HCT116 (cell line): ENCODE results near the gene MCF2L. TPM values are rescaled to one million over a fixed set of nuclear protein-coding genes. Genes with fewer than 3 reads are reported as not detected.

Experiments used
- ATAC-seq: fragments of 200-7000 bp; cut with Tn5 transposase; 2 replicates; pipeline ENCODE4 v1.9.1; 2020; ENCODE audit warnings: mild to moderate bottlenecking, moderate library complexity
- BruUV-seq: library from RNA; stranded (reverse); fragments of 400-500 nt; replicated peaks from 2 replicates; lab custom pipeline; 2021; lab: Mats Ljungman, UMichigan
- CTCF ChIA-PET: fragments of 300-600 bp; sonication (Branson Sonifier 250); formaldehyde crosslinking; loops from one replicate; lab custom pipeline; 2021; ENCODE audit warnings: antibody characterized with exemption; lab: Charles Lee
- POLR2A ChIA-PET: fragments of 300-600, 350-600 bp; sonication (Branson Sonifier 250); formaldehyde crosslinking; loops from one replicate; lab custom pipeline; 2021; ENCODE audit warnings: antibody characterized with exemption; lab: Charles Lee
- RAD21 ChIA-PET, 2 experiments: fragments of 300-600 bp; sonication (Branson Sonifier 250); formaldehyde crosslinking; loops; one replicate each; lab custom pipeline; 2023; ENCODE audit warnings: low total read pairs in 2 of 2; ENCODE audit not compliant: uncharacterized antibody in 2 of 2, unreplicated experiment in 2 of 2, low non-redundant PET in 1 of 2; lab: Charles Lee
- DNase-seq: peaks from one replicate; pipeline ENCODE4 v3.0.0-alpha.2; 2010; ENCODE audit warnings: low read depth, low spot score
- H2AFZ ChIP-seq: fragments of 200-600 bp; shearing (Covaris generic), sonication (generic); 2 replicates; pipeline ENCODE4 v1.6.1; 2017; ENCODE audit warnings: low read depth, mixed run types, mixed read lengths, antibody characterized with exemption, low read length; ENCODE audit not compliant: poor library complexity, severe bottlenecking
- H3K27ac ChIP-seq: 2 replicates; pipeline ENCODE4 v1.5.1; 2012; ENCODE audit warnings: low read depth, low read length
- H3K27me3 ChIP-seq: fragments of 200-600 bp; sonication (generic); 2 replicates; pipeline ENCODE4 v1.6.1; 2016; ENCODE audit warnings: mixed run types, low read length, mixed read lengths; ENCODE audit not compliant: insufficient read depth
- H3K36me3 ChIP-seq, 2 experiments: fragments of 200-500 bp in 1 of 2; fragments of 200-600 bp in 1 of 2; sonication (Bioruptor generic) in 1 of 2; sonication (generic) in 1 of 2; 2 replicates each; pipeline versions ENCODE4 v1.5.1 to v1.6.1; 2014 to 2016; ENCODE audit warnings: low read length in 2 of 2, inconsistent platforms in 1 of 2, mixed read lengths in 1 of 2, mixed run types in 1 of 2; ENCODE audit not compliant: insufficient read depth in 2 of 2, control insufficient read depth in 1 of 2
- H3K4me1 ChIP-seq, 2 experiments: fragments of 200-600 bp in 1 of 2; sonication (generic) in 1 of 2; 2 replicates each; pipeline versions ENCODE4 v1.5.1 to v1.6.1; 2012 to 2017; ENCODE audit warnings: low read length in 2 of 2, inconsistent platforms in 1 of 2, mild to moderate bottlenecking in 1 of 2, mixed read lengths in 1 of 2, mixed run types in 1 of 2, moderate library complexity in 1 of 2; ENCODE audit not compliant: insufficient read depth in 2 of 2, control insufficient read depth in 1 of 2
- H3K4me2 ChIP-seq: fragments of 200-600 bp; sonication (generic); 2 replicates; pipeline ENCODE4 v1.6.1; 2017; ENCODE audit warnings: mixed run types, low read length, mixed read lengths
- H3K4me3 ChIP-seq, 2 experiments: fragments of 200-600 bp in 1 of 2; sonication (generic) in 1 of 2; replicated peaks in 1 of 2; 2 replicates each; pipeline ENCODE4 v1.5.1; 2011 to 2016; ENCODE audit warnings: low read length in 2 of 2, control low read depth in 1 of 2, low read depth in 1 of 2, mild to moderate bottlenecking in 1 of 2, mixed read lengths in 1 of 2, mixed run types in 1 of 2
- H3K79me2 ChIP-seq: fragments of 200-600 bp; sonication (generic); 2 replicates; pipeline ENCODE4 v1.6.1; 2017; ENCODE audit warnings: mild to moderate bottlenecking, mixed run types, low read length, moderate library complexity, mixed read lengths; ENCODE audit not compliant: insufficient read depth
- H3K9ac ChIP-seq: fragments of 200-600 bp; sonication (generic); 2 replicates; pipeline ENCODE4 v1.6.1; 2016; ENCODE audit warnings: low read length, mixed read lengths
- H3K9me2 ChIP-seq: fragments of 200-600 bp; sonication (generic), shearing (Covaris generic); 2 replicates; pipeline ENCODE4 v1.6.1; 2017; ENCODE audit warnings: mixed run types, mild to moderate bottlenecking, moderate library complexity; ENCODE audit not compliant: insufficient read depth
- H3K9me3 ChIP-seq, 2 experiments: fragments of 200-500 bp in 1 of 2; fragments of 200-600 bp in 1 of 2; sonication (Bioruptor generic) in 1 of 2; sonication (generic) in 1 of 2; 2 replicates each; pipeline ENCODE4 v1.6.1; 2014 to 2017; ENCODE audit warnings: low read length in 2 of 2, mixed read lengths in 2 of 2, inconsistent platforms in 1 of 2, low read depth in 1 of 2, mild to moderate bottlenecking in 1 of 2, mixed run types in 1 of 2, moderate library complexity in 1 of 2; ENCODE audit not compliant: control insufficient read depth in 1 of 2, insufficient read depth in 1 of 2
- H4K20me1 ChIP-seq: fragments of 200-600 bp; sonication (generic), shearing (Covaris generic); 2 replicates; pipeline ENCODE4 v1.6.1; 2017; ENCODE audit warnings: mixed run types, mild to moderate bottlenecking, moderate library complexity; ENCODE audit not compliant: insufficient read depth
- ATF3 ChIP-seq: IDR thresholded peaks from 2 replicates; pipeline ENCODE4 v1.6.1; 2012
- CBX3 ChIP-seq: IDR thresholded peaks from 2 replicates; pipeline ENCODE4 v1.6.1; 2012; ENCODE audit warnings: low read depth
- CEBPB ChIP-seq: IDR thresholded peaks from 2 replicates; pipeline ENCODE4 v1.6.1; 2012; ENCODE audit warnings: low read depth
- CTCF ChIP-seq, 3 experiments: fragments of 200-600 bp in 1 of 3; sonication (generic) in 1 of 3; IDR thresholded peaks in 2 of 3; conservative IDR thresholded peaks in 1 of 3; 2 replicates each; pipeline ENCODE4 v1.5.1; 2012 to 2017; ENCODE audit warnings: low read depth in 2 of 3, low read length in 2 of 3, antibody characterized with exemption in 1 of 3, borderline replicate concordance in 1 of 3, control low read depth in 1 of 3, mild to moderate bottlenecking in 1 of 3, mixed read lengths in 1 of 3, mixed run types in 1 of 3, moderate library complexity in 1 of 3; ENCODE audit not compliant: insufficient read depth in 1 of 3
- ELF1 ChIP-seq: IDR thresholded peaks from 2 replicates; pipeline ENCODE4 v1.6.1; 2012; ENCODE audit warnings: low read depth, borderline replicate concordance
- EZH2 ChIP-seq: fragments of 200-600 bp; sonication (generic); IDR thresholded peaks from 2 replicates; pipeline ENCODE4 v1.6.1; 2017; ENCODE audit warnings: antibody characterized with exemption, mixed run types
- FOSL1 ChIP-seq: IDR thresholded peaks from 2 replicates; pipeline ENCODE4 v1.6.1; 2012; ENCODE audit warnings: low read depth
- MAX ChIP-seq: IDR thresholded peaks from 2 replicates; pipeline ENCODE4 v1.6.1; 2012
- POLR2A ChIP-seq: IDR thresholded peaks from 2 replicates; pipeline ENCODE4 v1.7.0; 2011; ENCODE audit warnings: borderline replicate concordance; ENCODE audit not compliant: insufficient read depth, insufficient read length; ENCODE audit errors: extremely low read depth
- POLR2AphosphoS5 ChIP-seq: IDR thresholded peaks from 2 replicates; pipeline ENCODE4 v1.6.1; 2011; ENCODE audit warnings: mild to moderate bottlenecking, low read depth, low read length, moderate library complexity
- RAD21 ChIP-seq: IDR thresholded peaks from 2 replicates; pipeline ENCODE4 v1.6.1; 2012; ENCODE audit warnings: low read depth, mild to moderate bottlenecking
- SP1 ChIP-seq: IDR thresholded peaks from 2 replicates; pipeline ENCODE4 v1.6.1; 2012; ENCODE audit warnings: low read depth
- TCF7L2 ChIP-seq: IDR thresholded peaks from 2 replicates; pipeline ENCODE4 v1.7.0; 2011; ENCODE audit warnings: borderline replicate concordance, inconsistent platforms; ENCODE audit not compliant: insufficient read depth, insufficient read length; ENCODE audit errors: extremely low read depth
- YY1 ChIP-seq: IDR thresholded peaks from 2 replicates; pipeline ENCODE4 v1.6.1; 2011; ENCODE audit warnings: low read length, low read depth, moderate library complexity, mild to moderate bottlenecking; ENCODE audit not compliant: insufficient replicate concordance; ENCODE audit errors: extremely low read depth
- ZBTB33 ChIP-seq: IDR thresholded peaks from 2 replicates; pipeline ENCODE4 v1.6.1; 2011; ENCODE audit warnings: mild to moderate bottlenecking, low read length, moderate library complexity; ENCODE audit not compliant: insufficient replicate concordance; ENCODE audit errors: extremely low read depth
- ZFX ChIP-seq: fragments of 450-650 bp; IDR thresholded peaks from 2 replicates; pipeline ENCODE4 v1.6.1; 2017
- ZNF274 ChIP-seq: fragments of 200-500 bp; sonication (Bioruptor generic); IDR thresholded peaks from 2 replicates; pipeline ENCODE4 v1.6.1; 2014; ENCODE audit warnings: mild to moderate bottlenecking, low read depth, low read length, inconsistent platforms
- intact Hi-C: fragments of 100-400 bp; cut with micrococcal nuclease; formaldehyde crosslinking; loops from 2 replicates; pipeline ENCODE4 v1.10.0; 2022
- total RNA-seq: library from RNA; stranded (reverse); gene quantifications from one replicate; pipeline ENCODE4 v1.2.1, GENCODE V29; 2021; ENCODE audit not compliant: unreplicated experiment

Gene MCF2L
- total RNA-seq, 1 experiment from 2014 or later, result 19.3 TPM

GRCh38 chr13:112986946-112987681, 18.1 kb downstream of the MCF2L start:
- H3K27me3 ChIP-seq, result no peaks in the 10 kb centered on the region
- ATAC-seq (no peak), DNase-seq (no peak)
- H3K27ac ChIP-seq, result no peak overlapping the region
- intact Hi-C loops, result no loop called here
- H3K36me3 ChIP-seq, result no peaks in the 10 kb centered on the region
- no peak overlapping the region for H3K9ac ChIP-seq
- no peak overlapping the region for H3K4me3 ChIP-seq
- TF ChIP-seq FOSL1 (no peak), YY1 (no peak), SP1 (no peak), CTCF (IDR thresholded peaks at IDR 0.05 in 2 of 3, conservative IDR thresholded peaks at IDR 0.05 in 1 of 3; ENCODE audit: borderline replicate concordance in 1 of 3, insufficient read depth in 1 of 3, low read depth in 2 of 3, low read length in 2 of 3) (no peak)
- no peak overlapping the region for H3K4me2 ChIP-seq
- H2AFZ ChIP-seq, result no peak overlapping the region
- RAD21 ChIA-PET, result no interaction called here
- H3K9me2 ChIP-seq, result no peaks in the 10 kb centered on the region
- POLR2A ChIA-PET, result no interaction called here
- H3K4me1 ChIP-seq, result no peaks in the 10 kb centered on the region
- no peaks in the 10 kb centered on the region for H4K20me1 ChIP-seq
- BruUV-seq, result no TSS peak
- H3K9me3 ChIP-seq, result no peaks in the 10 kb centered on the region
- CTCF ChIA-PET, result no interaction called here
- H3K79me2 ChIP-seq, result no peaks in the 10 kb centered on the region

GRCh38 chr13:112987682-112988024, 18.6 kb downstream of the MCF2L start:
- CTCF ChIA-PET, result no interaction called here
- DNase-seq (no peak), ATAC-seq (no peak)
- Histone ChIP-seq H3K4me1 (no peaks in the 10 kb centered on the region), H3K27me3 (no peaks in the 10 kb centered on the region), H3K79me2 (no peaks in the 10 kb centered on the region), H4K20me1 (no peaks in the 10 kb centered on the region), H3K9ac (no peak overlapping the region), H3K36me3 (no peaks in the 10 kb centered on the region), H3K4me3 (no peak overlapping the region), H3K9me2 (no peaks in the 10 kb centered on the region), H3K4me2 (no peak overlapping the region), H2AFZ (no peak overlapping the region), H3K27ac (no peak overlapping the region), H3K9me3 (no peaks in the 10 kb centered on the region)
- BruUV-seq, result no TSS peak
- RAD21 ChIA-PET, result no interaction called here
- intact Hi-C loops, result no loop called here
- POLR2A ChIA-PET, result no interaction called here
- no peak for TF ChIP-seq POLR2AphosphoS5
- no peak for TF ChIP-seq ZNF274
- no peak for TF ChIP-seq RAD21
- no peak for TF ChIP-seq ELF1
- TF ChIP-seq ZFX, result no peak
- no peak for TF ChIP-seq SP1
- TF ChIP-seq ZBTB33, result no peak
- TF ChIP-seq CBX3, result no peak
- TF ChIP-seq CEBPB, result no peak
- no peak for TF ChIP-seq MAX
- TF ChIP-seq ATF3, result no peak
- TF ChIP-seq POLR2A, result no peak
- no peak for TF ChIP-seq EZH2
- no peak for TF ChIP-seq TCF7L2
- TF ChIP-seq FOSL1, result no peak
